Pulmonary artery endothelial cell (primary cell): ENCODE data around the gene ASMTL. TPM values are rescaled to one million over a fixed set of nuclear protein-coding genes. Genes with fewer than 3 reads are reported as not detected.
"Not testable (repeated sequence)": the region's sequence is repeated elsewhere in the genome, so short reads cannot be mapped to it uniquely, and the experiment has no call there.

Experiments
- DNase-seq: peaks from one replicate; pipeline ENCODE4 v3.0.0-alpha.2; 2011; ENCODE audit warnings: low read depth, low spot score
- total RNA-seq: library from RNA; depleted of rRNA; stranded (reverse); fragments of >200 nt; gene quantifications from 2 replicates; pipeline ENCODE4 v1.2.3, GENCODE V29; 2014

The ASMTL gene
- total RNA-seq, 1 donor from 2014 or later, result 25.5 TPM

DNA sequence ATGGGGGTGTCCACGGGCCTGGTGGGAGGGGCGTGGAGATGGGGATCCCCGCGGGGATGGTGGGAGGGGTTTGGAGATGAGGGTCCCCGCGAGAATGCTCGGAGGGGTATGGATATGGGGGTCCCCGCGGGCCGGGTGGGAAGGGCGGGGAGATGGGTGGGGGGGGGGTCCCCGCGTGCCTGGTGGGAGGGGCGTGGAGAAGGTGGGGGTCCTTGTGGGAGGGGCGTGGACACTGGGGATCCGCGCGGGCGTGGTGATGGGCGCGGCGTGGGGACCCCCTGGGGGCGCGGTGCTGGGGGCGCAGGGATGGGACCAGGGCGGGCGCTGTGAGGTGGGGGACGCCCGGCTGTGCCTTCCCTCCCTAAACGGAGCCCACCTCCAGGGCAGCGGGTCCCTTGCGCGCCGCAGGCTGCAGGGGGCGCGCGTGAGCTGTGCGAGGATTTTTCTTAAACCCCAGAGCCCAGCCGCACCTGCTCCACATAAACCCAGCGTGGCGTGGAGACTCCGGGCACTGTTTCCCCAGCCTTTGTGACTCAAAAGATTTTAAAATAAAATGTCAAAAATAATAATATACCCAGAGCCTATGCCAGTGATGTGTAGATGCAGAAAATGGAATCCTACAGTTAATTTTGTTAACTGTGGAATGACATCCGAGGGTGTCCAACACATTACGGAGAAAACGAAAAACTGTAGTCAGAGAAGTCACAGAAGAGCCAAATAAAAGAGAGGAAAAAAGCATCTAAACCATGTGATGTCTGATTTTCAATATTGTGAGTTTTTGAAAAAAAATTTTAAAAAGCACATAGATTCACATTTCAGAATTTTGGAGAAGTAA lies 1.5 kb upstream of the ASMTL start:
- peak; percentile 24 for DNase-seq

DNA sequence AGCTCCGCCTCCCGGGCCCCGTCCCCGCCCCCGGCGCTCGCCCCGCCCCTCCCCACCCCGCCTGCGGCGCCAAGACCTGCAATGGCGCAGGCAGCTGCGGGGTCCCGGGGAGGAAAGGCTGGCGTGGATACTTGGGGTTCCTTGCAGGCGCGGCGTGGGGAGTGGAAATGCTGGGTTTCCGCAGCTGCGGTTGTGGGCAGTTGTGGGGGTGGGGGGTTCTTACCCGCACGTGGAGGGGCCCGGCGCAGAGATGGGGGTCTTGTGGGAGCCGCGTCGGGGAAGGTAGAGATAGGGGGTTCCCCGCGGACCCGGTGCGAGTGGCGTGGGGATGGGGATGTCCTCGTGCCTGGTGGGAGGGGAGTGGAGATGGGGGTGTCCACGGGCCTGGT lies 680 bp upstream of the ASMTL start:
- DNase-seq, result no peak

DNA sequence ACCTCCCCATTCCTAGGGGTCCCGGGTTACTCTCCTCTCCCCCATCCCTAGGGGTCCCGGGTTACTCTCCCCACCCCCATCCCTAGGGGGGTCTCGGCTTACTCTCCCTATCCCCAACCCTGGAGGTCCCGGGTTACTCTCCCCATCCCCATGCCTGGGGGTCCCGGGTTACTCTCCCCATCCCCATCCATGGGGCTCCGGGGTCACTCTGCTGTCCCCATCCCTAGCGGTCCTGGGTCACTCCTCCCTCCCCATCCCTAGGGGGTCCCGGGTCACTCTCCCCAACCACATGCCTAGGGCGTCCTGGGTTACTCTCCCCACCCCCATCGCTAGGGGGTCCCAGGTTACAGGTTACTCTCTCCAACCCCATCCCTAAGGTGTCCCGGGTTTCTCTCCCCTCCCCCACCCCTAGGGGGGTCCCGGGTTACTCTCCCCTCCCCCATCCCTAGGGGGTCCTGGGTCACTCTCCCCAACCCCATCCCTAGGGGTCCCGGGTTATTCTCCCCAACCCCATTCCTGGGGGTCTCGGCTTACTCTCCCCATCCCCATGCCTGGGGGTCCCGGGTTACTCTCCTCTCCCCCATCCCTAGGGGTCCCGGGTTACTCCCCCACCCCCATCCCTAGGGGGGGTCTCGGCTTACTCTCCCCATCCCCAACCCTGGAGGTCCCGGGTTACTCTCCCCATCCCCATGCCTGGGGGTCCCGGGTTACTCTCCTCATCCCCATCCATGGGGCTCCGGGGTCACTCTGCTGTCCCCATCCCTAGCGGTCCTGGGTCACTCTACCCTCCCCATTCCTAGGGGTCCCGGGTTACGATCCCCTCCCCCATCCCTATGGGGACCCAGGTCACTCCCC lies 821 bp downstream of the ASMTL start:
- no peak for DNase-seq

DNA sequence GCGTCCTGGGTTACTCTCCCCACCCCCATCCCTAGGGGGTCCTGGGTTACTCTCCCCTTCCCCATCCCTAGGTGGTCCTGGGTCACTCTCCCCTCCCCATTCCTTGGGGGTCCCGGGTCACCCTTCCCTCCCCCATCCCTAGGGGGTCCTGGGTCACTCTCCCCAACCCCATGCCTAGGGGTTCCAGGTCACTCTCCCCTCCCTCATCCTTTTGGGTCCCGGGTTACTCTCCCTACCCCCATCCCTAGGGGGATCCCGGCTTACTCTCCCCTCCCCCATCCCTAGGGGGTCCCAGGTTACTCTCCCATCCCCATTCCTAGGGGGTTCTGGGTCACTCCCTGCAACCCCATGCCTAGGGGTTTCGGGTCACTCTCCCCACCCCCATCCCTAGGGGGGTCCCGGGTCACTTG lies 1.5 kb downstream of the ASMTL start:
- no peak for DNase-seq

DNA sequence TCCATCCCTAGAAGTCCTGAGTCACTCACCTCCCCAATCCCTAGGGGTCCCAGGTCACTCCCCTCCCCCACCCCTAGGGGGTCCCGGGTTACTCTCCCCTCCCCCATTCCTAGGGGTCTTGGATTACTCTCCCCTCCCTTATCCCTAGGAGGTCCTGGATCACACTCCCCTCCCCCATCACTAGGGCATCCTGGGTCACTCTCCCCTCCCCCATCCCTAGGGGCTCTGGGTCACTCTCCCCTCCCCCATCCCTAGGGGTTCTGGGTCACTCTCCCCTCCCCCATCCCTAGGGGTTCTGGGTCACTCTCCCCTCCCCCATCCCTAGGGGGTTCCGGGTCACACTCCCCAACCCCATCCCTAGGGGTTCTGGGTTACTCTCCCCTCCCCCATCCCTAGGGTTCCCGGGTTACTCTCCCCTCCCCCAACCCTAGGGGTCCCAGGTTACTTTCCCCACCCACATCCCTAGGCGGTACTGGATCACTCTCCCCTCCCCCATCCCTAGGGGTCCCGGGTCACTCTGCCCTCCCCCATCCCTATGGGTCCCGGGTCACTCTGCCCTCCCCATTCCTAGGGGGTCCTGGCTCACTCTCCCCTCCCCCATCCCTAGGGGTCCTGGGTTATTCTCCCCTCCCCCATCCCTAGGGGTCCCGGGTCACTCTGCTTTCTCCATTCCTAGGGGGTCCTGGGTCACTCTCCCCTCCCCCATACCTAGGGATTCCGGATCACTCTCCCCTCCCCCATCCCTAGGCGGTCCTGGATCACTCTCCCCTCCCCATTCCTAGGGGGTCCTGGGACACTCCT lies 2.1 kb downstream of the ASMTL start:
- no peak for DNase-seq

DNA sequence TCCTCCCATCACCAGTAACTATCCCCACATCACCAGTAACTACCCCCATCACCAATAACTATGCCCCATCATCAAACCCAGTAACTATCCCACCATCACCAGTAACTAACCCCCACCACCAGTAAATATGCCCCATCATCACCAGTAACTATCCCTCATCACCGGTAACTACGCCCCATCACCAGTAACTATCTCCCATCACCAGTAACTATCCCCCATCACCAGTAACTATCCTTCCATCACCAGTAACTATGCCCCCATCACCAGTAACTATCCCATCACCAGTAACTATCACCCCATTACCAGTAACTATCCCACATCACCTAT lies 2.9 kb downstream of the ASMTL start:
- no peak for DNase-seq

DNA sequence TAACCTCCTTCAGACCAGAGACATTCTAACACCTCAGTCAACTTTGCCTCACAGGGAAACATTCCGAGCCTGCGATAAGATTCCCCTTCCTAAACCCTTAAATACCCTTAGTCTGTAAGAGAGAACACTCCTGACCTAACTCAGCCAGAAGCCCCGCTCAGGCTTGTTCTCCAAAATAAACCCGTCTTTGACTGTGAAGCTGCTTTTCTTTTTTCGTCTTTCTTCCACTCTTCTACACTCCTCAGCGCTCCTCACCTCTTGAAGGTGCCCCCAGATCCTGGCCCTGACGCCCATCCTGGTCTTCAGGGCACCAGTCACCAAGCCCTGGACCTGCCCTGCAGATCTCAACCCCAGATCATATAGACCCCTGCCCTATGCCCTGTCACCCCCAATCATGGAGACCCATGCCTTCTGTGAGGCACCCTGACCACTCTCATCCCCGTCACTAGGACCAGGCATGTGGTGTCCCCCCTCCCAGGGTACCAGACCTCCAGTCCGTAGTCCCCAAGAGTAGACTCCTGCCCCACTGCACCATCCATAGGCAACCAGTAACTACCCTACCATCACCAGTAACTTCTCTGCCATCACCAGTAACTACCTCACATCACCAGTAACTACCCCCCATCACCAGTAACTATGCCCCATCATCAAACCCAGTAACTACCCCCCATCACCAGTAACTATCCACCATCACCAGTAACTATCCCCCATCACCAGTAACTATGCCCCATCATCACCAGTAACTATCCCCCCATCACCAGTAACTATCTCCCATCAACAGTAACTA lies 3.5 kb downstream of the ASMTL start:
- DNase-seq, result no peak

DNA sequence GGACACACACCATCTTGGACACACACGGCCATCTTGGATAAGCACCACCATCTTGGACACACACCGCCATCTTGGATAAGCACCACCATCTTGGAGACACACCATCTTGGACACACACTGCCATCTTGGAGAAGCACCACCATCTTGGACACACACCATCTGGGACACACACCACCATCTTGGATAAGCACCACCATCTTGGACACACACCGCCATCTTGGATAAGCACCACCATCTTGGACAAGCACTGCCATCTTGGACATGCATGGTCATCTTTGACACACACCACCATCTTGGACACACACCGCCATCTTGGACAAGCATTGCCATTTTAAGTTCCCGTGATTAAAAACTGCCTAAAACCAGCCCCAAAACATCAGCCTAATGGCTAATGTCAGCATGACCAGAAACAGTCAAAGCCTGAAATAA lies 4.1 kb downstream of the ASMTL start:
- DNase-seq, result not testable (repeated sequence)

DNA sequence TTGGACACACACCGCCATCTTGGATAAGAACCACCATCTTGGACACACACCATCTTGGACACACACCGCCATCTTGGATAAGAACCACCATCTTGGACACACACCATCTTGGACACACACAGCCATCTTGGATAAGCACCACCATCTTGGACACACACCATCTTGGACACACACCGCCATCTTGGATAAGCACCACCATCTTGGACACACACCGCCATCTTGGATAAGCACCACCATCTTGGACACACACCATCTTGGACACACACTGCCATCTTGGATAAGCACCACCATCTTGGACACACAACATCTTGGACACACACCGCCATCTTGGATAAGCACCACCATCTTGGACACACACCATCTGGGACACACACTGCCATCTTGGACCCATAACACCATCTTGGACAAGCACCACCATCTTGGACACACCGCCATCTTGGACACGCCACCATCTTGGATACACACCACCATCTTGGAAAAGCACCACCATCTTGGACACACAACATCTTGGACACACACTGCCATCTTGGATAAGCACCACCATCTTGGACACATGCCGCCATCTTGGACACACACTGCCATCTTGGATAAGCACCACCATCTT lies 4.6 kb downstream of the ASMTL start:
- not testable (repeated sequence) for DNase-seq

DNA sequence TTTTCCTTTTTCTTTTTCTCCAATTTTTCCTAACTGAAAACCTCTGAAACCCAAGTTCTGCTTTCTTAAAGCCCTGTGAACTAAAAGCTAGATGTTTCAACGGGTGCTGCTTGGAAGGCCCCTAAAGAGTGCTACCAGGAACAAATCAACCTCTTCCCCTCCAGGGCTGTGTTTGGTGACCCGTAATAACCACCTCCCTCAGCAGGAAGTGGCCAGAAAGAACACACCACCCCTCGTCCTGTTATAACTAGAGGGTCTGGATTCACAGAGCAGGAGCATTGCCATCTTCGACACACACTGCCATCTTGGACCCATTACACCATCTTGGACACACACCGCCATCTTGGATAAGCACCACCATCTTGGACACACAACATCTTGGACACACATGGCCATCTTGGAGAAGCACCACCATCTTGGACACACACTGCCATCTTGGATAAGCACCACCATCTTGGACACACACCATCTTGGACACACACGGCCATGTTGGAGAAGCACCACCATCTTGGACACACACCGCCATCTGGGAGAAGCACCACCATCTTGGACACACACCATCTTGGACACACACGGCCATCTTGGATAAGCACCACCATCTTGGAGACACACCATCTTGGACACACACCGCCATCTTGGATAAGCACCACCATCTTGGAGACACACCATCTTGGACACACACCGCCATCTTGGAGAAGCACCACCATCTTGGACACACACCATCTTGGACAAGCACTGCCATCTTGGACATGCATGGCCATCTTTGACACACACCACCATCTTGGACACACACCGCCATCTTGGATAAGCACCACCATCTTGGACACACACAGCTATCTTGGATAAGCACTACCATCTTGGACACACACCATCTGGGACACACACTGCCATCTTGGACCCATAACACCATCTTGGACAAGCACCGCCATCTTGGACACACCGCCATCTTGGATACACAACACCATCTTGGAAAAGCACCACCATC lies 5.4 kb downstream of the ASMTL start:
- DNase-seq, result not testable (repeated sequence)

DNA sequence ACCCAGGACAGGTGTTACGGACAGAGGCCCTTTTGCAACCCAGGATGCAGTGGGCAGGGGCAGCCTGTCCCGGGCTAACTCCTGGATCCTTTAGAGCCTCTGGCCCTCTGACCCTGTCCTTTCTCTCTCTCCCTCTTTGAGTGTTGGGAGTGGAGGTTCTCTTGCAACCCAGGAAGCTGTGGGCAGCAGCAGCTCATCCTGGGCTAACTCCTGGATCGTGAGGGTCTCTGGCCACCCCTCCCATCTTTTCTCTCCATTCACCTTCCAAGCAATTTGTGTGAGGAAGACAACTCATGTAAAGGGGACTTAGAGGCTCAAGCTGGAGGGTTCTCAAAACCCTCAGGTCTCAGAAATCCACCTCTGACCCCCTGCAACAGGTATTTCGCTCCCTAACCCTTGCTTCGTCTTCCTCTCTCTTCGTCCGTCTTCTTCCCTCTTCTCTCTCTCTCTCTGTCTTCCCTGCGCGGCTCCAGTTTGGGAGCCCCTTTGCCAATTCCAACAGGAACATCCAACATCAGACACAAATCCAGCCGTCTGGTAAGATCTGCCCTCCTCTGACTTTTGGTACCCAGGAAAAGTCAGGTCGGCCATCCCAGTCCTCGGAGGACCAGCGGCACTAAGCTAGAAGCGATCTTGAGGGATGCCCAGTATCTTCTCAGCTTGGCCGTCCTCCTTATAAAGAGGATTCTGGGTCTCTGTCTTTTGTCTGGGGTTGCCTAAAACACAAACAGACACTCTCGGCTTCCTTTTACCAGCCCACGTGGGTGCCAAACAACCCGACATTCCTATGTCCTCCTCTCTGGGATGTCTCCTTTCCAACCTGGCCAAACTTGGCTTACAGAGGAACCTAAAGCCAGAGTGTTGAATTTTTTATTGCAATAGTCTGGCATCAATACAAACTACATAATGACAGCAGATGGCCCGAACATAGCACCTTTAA lies 7.9 kb downstream of the ASMTL start:
- DNase-seq, result no peak

DNA sequence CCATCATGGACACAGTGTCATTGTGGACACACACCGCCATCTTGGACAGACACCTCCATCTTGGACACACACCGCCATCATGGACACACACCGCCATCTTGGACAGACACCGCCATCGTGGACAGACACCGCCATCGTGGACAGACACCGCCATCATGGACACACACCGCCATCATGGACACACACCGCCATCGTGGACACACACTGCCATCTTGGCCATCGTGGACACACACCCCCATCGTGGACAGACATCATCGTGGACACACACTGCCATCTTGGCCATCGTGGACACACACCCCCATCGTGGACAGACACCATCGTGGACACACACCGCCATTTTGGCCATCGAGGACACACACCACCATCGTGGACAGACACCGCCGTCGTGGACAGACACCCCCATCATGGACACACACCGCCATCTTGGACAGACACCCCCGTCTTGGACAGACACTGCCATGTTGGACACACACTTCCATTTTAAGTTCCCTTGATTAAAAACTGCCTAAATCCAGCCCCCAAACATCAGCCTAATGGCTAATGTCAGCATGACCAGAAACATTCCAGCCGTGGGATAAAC lies 9.1 kb downstream of the ASMTL start:
- no peak for DNase-seq

DNA sequence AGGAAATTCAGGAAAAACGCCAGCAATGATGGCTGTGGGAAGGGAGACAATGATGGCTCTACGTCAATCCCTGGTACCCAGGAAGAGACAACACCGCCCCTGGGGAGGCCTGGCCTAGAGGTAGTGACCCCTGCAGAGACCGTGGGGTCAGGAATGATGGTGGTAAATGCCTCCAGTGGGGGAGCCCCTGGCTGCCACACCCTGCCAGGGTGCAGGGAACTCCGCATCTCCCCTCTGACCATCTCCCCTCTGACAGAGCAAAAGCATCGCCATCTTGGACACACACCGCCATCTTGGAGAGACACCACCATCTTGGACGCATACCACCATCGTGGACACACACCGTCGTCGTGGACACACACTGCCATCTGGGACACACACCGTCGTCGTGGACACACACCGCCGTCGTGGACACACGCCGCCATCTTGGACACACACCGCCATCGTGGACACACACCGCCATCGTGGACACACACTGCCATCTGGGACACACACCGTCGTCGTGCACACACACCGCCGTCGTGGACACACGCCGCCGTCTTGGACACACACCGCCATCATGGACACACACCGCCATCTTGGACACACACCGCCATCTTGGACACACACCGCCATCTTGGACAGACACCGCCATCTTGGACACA lies 9.9 kb downstream of the ASMTL start:
- no peak for DNase-seq

DNA sequence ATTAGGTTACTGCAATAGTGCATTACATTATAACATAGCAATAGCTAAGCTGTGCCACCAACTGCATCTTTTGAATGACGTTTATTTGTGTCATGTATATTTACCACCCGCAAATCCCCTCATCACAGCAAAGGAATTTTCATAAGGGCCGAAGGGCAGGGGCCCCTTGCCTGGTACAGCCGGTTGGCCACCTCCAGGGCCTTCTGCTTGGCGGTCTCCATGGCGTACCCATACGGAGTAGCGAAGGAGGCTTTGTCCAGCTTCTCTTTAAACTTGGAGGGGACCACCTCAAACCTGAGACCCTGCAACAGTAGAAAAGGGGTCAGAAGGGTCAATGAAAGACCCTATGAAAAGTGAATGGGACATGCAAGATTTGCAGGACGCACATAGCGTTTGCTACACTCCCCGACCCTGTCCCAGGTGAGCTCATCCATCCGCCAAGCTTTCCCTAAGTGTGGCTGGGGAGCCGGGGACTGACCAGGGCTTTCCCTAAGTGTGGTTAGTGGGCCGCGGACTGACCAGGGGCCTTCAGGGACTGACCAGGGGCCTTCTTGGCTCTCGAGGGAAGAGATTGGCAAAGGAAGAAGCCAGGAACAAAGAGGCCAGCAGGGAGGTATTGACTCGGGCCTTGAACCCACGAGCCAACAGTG lies 10.6 kb downstream of the ASMTL start:
- no peak for DNase-seq

DNA sequence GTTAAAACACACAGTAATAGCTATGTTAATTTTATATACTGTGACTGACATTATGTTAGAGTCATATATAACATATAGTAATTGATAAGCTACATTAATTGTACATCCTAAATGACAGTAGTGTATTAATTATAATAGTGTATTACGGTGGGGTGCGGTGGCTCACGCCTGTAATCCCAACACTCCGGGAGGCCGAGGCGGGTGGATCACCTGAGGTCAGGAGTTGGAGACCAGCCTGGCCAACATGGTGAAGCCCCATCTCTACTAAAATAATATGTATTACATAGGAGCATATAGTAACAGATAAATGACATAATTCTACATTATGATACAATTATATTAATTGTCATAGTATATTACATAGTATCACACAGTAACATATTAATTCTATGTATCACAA lies 12.2 kb downstream of the ASMTL start:
- no peak for DNase-seq

DNA sequence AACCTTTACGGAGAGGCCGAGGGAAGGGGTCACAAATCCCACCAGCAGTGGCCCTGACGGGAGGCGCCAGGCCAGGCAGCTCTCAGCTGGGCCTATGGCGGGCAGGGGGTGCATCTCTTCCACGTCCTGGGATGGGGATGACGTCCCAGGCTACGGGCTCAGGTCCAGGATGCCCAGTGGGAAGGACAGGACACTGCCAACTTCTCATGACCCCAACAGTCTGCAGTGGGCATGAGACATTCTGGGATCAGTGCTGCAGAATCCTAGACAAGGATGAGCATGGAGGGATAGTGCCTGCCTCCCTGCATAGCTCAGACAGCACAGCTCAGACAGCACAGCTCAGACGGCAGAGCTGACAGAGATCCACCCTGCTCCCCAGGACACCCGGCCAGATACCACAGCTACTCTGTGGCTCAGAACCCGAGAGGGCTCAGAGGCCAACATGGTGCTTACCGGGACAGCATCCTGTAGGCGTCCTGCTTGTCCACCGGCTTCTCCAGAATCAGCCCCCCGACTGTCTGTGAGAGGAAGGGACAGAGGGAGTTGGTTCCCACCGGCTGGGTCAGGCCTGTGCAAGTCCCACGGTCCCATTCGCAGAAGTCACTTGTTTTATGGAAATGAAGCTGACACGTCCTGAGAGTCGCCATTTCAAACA lies 17.3 kb downstream of the ASMTL start:
- no peak for DNase-seq
